HG02588 (cell line): ENCODE results near the gene TBC1D2.
"Not testable (repeated sequence)": the region's sequence is repeated elsewhere in the genome, so short reads cannot be mapped to it uniquely, and the experiment has no call there.

Source experiments
- ATAC-seq: cut with Tn5 transposase; IDR thresholded peaks from one replicate; pipeline ENCODE4 v1.9.1; 2021; ENCODE audit warnings: mild to moderate bottlenecking, moderate library complexity; ENCODE audit not compliant: unreplicated experiment

TBC1D2 gene, protein sequence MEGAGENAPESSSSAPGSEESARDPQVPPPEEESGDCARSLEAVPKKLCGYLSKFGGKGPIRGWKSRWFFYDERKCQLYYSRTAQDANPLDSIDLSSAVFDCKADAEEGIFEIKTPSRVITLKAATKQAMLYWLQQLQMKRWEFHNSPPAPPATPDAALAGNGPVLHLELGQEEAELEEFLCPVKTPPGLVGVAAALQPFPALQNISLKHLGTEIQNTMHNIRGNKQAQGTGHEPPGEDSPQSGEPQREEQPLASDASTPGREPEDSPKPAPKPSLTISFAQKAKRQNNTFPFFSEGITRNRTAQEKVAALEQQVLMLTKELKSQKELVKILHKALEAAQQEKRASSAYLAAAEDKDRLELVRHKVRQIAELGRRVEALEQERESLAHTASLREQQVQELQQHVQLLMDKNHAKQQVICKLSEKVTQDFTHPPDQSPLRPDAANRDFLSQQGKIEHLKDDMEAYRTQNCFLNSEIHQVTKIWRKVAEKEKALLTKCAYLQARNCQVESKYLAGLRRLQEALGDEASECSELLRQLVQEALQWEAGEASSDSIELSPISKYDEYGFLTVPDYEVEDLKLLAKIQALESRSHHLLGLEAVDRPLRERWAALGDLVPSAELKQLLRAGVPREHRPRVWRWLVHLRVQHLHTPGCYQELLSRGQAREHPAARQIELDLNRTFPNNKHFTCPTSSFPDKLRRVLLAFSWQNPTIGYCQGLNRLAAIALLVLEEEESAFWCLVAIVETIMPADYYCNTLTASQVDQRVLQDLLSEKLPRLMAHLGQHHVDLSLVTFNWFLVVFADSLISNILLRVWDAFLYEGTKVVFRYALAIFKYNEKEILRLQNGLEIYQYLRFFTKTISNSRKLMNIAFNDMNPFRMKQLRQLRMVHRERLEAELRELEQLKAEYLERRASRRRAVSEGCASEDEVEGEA

DNA sequence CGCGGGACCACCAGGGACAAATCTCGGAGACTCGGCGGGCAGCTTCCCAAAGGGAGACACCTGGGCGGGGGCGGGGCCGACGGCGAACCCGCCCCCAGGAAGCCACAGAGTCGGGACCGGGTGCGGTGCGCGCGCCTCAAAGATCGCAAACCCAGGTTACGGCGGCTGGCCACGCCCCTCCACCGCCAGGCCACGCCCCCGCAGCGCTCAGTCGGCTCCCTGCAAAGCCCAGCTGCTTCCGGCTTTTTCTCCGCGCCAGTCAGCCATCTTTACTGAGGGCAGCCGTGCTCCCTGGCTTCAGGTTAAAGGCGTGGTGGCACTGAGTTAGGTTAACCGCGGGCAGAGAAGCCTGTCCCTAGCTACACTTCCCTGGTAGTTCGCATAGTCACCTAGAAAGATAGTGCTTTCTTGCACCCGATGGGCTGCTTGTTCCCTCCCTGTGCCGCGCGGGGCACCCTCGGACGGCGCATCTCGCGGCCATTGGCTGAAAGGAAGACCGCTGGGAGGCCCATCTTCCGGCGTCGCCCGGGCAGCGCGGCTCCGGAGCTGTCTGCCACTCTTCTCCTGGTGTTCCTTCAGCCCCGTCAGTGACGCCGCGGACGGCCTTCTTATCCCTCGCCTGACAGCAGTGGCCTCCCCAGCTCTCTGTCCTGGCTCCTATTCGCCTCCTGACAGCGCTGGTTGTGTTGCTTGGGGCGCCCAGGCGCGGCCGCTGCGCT, at the start of gene TBC1D2:
TSS of gene TBC1D2 (minus strand) at position 72 of the 719 bp plus-strand sequence. CDS start 108 bp downstream, outside the sequence.
- peak; percentile 87 for ATAC-seq

DNA sequence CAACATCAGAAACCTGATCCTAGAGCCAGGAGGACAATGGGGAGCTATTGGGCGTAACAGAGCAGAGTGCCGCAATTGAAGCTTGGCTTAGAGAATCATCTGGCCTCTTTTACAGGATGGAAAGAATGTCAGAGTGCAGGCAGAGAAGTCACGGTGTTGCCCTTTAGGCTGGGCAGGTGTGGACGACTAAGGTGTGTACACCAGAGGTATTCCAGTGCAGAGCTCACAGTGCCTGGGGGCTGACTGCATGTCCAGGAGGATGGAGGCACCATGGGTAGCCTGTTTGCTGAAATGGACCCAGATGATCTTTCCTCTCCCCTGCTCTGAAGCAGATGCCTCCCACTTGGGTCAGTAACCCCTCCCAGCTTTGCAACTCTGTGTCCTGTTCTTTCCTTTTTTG, 48.9 kb upstream of the TBC1D2 start:
- ATAC-seq: no peak

- no peak for ATAC-seq
Observed at GRCh38 chr9:98303633-98304125, 48.2 kb upstream of the TBC1D2 start.

DNA sequence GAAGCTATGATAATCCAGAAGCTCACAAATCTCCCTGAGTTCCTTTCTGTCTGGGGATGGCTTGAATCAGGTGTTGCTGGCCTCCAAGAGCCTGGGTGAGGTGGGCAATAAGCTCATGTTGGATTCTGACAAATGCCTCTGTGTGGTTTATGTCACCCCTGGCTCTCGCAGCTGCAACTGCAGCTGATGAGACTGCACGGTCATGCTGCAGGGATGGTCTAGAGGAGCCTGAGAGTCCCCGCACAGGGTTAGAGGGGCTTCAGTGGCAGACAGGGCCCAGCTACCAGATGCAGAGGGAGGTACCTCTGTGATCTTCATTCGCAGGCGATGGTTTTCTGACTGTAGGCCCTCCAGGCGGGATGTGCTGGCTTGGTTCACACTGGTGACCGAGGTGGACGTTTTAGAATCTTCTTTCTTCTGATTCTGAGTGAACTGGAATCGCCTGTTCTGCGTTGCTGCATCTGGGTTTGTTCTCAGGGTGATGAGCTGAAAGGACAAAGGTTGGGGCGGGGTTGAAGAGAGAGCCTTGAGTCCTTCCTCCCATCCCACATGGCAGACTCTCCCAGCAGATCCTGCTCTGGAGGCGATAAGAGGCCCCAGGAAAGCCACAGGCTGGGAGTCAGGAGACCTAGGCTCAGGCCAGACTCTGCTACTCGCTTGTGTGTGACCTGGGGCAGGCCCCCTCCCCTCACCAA, 47.6 kb upstream of the TBC1D2 start:
- ATAC-seq: no peak

DNA sequence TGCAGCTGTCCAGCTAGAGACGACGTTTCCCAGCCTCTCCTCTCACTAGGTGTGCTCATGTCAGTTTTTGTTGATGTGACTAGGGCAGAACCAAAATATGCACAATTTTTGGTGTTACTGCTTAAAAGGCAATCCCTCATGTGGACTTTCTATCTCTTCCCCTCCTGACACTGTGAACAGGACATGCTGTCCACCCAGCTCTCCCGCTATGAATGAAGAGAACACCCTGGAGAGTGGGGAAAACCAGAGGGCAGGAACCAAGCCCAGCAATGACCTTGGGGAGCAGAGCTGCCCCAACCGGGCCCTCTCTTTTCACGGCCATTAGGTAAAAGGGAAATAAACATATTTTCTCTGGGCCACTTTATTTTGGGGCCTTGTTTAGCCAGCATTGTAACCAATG, 46.7 kb upstream of the TBC1D2 start:
- ATAC-seq: no peak

DNA sequence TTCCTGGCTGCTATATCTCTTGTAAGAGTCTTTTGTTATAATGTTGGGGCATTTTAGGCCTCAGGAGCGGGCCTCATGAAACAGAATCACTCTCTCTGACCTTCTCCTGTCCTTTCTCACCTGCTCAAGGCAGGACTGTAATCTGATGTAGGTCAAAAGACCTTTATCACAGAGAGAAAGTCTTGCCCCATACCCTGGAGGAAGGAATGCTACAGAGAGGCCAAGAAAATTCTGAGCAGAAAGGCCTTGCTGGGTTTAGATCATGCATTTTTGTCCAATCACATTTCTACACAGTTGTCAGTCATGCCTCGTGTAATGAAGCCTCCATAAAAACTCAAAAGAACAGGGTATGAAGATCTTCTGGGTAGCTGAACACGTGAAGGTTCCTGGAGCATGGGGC, 45.2 kb upstream of the TBC1D2 start:
- no peak for ATAC-seq

DNA sequence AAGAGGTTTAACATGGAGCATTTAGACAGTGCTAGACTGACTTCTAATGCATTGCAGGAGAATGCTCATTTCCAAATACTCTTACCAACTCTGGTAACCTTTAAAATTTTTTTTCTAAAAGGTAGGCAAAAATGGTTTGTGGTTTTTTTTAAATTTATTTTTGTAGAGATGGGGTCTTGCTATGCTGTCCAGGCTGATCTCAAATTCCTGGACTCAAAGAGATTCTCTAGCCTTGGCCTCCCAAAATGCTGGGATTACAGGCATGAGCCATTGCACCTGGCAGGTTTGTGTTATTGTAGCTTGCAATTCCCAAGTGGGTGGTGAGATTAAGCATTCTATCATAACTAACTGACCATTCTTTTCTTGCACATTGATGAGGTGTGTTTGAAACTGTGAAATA, 43.0 kb upstream of the TBC1D2 start:
- ATAC-seq: no peak

DNA sequence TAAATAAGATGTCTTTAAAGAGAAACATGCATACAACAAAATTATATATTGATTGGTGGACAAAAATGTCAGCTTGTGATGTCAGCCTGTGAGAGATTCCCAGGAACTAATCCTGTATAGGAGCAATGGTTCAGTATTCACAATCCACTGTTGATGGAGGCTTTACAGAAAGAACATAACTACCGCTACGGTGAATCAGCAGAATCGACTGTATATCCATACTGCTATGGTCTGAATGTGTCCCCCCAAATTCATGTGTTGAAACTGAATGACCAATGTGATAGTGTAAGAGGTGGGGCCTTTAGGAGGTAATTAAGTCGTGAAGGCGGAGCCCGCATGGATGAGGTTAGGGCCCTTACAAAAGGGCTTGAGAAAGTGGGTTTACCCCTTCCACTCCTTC, 40.4 kb upstream of the TBC1D2 start:
- ATAC-seq: no peak

DNA sequence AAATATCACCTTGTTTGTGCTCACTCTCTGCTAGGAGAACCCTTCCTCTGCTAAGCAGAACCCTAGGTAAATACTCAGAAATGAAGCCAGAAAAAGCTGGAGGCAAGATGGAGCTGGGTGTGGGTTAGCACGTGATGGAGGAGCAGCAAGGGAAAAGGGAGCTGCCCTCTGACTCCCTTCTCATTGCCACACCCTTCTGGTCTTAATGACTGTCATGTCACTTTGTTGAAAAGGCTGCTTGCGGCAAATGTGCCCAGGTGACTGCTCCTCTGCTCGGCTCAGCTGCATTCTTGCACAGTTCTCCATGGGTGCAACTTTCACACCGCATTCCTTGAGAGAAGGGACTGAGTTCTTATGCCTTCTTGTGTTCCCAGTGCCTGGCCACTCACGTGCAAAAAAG, 36.4 kb upstream of the TBC1D2 start:
- no peak for ATAC-seq

DNA sequence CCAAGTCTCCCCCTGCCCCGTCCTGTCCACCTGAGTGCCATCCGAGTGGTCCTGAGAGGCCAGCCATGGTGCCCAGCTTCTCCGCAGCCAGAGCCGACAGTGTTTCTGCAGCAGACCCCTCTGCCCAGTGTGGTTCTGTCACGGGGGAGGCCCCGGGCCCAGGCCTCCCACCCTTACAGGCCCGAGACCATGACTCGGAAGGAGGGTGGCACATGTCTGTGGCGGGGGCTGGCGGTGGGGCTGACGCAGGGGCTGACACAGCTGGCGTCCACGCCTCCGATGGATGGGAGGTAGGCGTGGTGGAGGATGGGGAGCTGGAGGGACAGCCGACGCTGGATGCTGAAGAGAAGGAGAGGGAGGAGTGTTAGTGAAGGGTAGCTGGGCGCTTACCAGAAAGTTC, 35.0 kb upstream of the TBC1D2 start:
- no peak for ATAC-seq

DNA sequence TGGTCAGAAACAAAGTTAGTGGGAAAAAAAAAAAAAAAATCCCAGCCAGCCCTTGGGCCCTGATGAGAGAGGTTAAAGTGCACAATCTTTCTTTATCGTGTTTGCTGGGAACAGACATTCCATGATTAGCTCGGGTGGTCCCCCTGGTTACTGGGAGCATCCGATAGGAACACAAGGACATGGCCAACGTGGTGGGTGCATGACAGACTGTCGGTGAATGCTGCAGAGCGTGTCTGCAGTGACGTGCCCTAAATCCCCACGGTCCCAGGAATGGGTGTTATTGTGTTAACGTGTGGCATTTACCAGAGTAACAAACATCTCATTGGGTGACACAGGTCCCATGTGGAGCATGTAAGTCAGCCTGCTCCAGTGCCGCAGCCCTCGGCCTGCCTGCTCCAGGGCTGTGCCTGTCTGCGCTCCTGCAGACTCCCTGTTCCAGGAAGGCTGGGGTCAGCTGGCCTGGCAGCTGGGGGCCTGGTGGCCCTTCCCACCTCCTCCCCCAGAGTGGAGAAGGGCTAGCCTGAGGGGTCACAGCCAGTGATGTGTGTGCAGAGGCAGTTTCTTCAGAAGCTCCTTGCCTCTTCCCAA, 34.3 kb upstream of the TBC1D2 start:
- no peak for ATAC-seq

GRCh38 chr9:98288881-98289280, 33.4 kb upstream of the TBC1D2 start:
- no peak for ATAC-seq

DNA sequence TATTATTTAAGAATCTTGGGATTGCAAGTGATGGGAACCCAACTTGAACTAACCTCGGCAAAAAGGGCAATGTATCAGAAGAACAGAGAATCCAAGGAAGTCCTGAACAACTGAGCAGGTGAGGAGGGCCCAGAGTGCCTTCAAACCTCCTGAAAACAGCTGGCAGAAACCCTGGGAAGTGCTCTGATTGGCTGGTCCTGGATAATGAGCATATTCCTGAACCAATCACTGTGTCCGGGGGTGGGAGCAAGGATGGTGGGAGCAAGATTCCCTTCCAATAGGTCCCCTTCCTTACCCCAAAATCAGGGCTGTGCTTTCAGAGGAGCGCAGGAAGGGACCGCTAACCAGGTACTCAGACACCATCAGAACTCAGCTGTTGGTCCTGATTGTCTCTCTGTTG, 31.9 kb upstream of the TBC1D2 start:
- ATAC-seq: no peak

- ATAC-seq: no peak
Observed at GRCh38 chr9:98285446-98285845, 30.0 kb upstream of the TBC1D2 start.

- no peak for ATAC-seq
Observed at GRCh38 chr9:98284754-98285153, 29.3 kb upstream of the TBC1D2 start.

DNA sequence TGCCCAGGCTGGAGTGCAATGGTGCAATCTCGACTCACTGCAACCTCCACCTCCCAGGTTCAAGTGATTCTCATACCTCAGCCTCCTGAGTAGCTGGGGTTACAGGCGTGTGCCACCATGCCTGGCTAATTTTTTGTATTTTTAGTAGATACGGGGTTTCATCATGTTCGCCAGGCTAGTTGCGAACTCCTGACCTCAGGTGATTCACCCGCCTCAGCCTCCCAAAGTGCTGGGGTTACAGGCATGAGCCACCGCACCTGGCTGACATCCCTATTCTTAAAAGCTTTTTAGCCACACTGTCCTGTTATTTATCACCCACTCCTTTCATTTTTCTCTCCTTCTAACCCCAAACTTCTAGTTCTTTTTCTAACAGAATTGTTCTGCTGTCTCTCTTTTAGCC, 27.7 kb upstream of the TBC1D2 start:
- ATAC-seq: not testable (repeated sequence)

DNA sequence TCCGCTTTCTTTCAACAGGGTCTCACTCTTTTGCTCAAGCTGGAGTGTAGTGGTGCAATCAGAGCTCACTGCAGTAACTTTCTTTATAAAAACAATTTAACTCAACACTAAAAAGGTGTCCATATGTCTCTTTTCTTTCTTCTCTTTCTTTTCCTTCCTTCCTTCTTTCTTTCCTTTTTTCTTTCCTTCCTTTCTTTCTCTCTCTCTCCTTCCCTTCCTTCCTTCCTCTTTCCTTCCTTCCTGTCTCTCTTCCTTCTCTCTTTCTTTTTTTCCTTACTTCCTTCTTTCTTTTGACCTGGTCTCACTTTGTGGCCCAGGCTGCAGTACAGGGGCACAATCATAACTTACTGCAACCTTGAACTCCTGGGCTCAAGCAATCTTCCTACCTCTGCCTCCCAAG, 25.8 kb upstream of the TBC1D2 start:
- ATAC-seq: no peak

GRCh38 chr9:98280574-98280973, 25.1 kb upstream of the TBC1D2 start:
- ATAC-seq: no peak

DNA sequence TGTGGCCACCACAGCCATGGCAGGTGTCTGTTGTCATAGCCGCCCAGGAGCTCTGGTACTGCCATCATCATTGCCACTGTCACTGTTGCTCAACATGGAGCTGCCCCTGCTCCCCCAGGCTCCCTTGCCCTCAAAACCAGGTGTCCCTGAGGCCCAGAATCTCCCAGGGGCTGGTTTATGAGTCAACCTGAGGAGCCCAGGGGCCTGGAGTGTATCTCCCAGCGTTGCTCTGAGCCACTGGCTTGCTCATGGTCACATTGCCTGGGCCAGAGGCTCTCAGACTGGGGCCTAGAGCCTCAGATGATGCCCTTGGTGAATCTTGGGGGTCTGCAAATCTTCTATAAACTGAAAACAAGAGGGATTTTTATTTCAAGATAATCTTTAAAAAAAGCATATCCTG, 24.7 kb upstream of the TBC1D2 start:
- no peak for ATAC-seq

- ATAC-seq: no peak
Observed at GRCh38 chr9:98276907-98277469, 21.5 kb upstream of the TBC1D2 start.
